SK-N-SH (cell line): Measurements from ENCODE around the gene ADGRG7. TPM values are rescaled to one million over a fixed set of nuclear protein-coding genes. Genes with fewer than 3 reads are reported as not detected.

Experiments used
- CTCF ChIA-PET: fragments of 300-600, 350-600 bp; formaldehyde crosslinking; extraction: SDS; loops from one replicate; lab custom pipeline; 2021; lab: Yijun Ruan, JAX
- POLR2A ChIA-PET: fragments of 350-600 bp; sonication (Branson Sonifier 250); formaldehyde crosslinking; extraction: SDS; loops from one replicate; lab custom pipeline; 2020; ENCODE audit warnings: antibody characterized with exemption, inconsistent platforms; lab: Yijun Ruan, JAX
- DNase-seq: peaks from one replicate; pipeline ENCODE4 v3.0.0; 2012
- H2AFZ ChIP-seq: fragments of 200-600 bp; sonication (generic); 2 replicates; pipeline ENCODE4 v1.8.1; 2016; ENCODE audit warnings: antibody characterized with exemption, mild to moderate bottlenecking, low read depth
- H3F3A ChIP-seq: fragments of 200-600 bp; sonication (generic); replicated peaks from 2 replicates; pipeline ENCODE3; 2016; ENCODE audit warnings: antibody characterized with exemption, mild to moderate bottlenecking; ENCODE audit not compliant: insufficient read depth
- H3K27ac ChIP-seq, 2 experiments: fragments of 200-500 bp in 1 of 2; fragments of 200-600 bp in 1 of 2; sonication (Bioruptor generic) in 1 of 2; sonication (generic), shearing (Covaris generic) in 1 of 2; 2 replicates each; pipeline versions ENCODE4 v1.5.1 to v1.6.1; 2014 to 2016; ENCODE audit warnings: low read depth in 2 of 2, inconsistent platforms in 1 of 2, low read length in 1 of 2, mild to moderate bottlenecking in 1 of 2, mixed read lengths in 1 of 2
- H3K27me3 ChIP-seq: fragments of 200-600 bp; sonication (generic), shearing (Covaris generic); 2 replicates; pipeline ENCODE4 v1.6.1; 2016; ENCODE audit warnings: mixed run types; ENCODE audit not compliant: insufficient read depth
- H3K36me3 ChIP-seq, 2 experiments: fragments of 200-500 bp in 1 of 2; fragments of 200-600 bp in 1 of 2; sonication (Bioruptor generic) in 1 of 2; sonication (generic) in 1 of 2; replicated peaks in 1 of 2; 2 replicates each; pipeline versions ENCODE3 to v1.5.1; 2014 to 2016; ENCODE audit warnings: low read length in 1 of 2, mild to moderate bottlenecking in 1 of 2; ENCODE audit not compliant: insufficient read depth in 2 of 2, control insufficient read depth in 1 of 2
- H3K4me1 ChIP-seq, 2 experiments: fragments of 200-500 bp in 1 of 2; fragments of 200-600 bp in 1 of 2; sonication (Bioruptor generic) in 1 of 2; sonication (generic), shearing (Covaris generic) in 1 of 2; 2 replicates each; pipeline versions ENCODE4 v1.5.1 to v1.6.1; 2014 to 2016; ENCODE audit warnings: low read depth in 1 of 2, low read length in 1 of 2, mixed run types in 1 of 2; ENCODE audit not compliant: insufficient read depth in 2 of 2, control insufficient read depth in 1 of 2
- H3K4me2 ChIP-seq: fragments of 200-600 bp; sonication (generic), shearing (Covaris generic); 2 replicates; pipeline ENCODE4 v1.6.1; 2017; ENCODE audit warnings: mixed run types
- H3K4me3 ChIP-seq, 2 experiments: fragments of 200-500 bp in 1 of 2; fragments of 200-600 bp in 1 of 2; sonication (Bioruptor generic) in 1 of 2; sonication (generic), shearing (Covaris generic) in 1 of 2; 2 replicates each; pipeline versions ENCODE4 v1.5.1 to v1.8.1; 2014 to 2016; ENCODE audit warnings: low read depth in 2 of 2, inconsistent platforms in 1 of 2, low read length in 1 of 2, mild to moderate bottlenecking in 1 of 2, mixed read lengths in 1 of 2, moderate library complexity in 1 of 2
- H3K79me2 ChIP-seq: fragments of 200-600 bp; sonication (generic); 2 replicates; pipeline ENCODE4 v1.8.1; 2017; ENCODE audit warnings: mild to moderate bottlenecking; ENCODE audit not compliant: insufficient read depth
- H3K9ac ChIP-seq: fragments of 200-600 bp; sonication (generic); 2 replicates; pipeline ENCODE4 v1.6.1; 2017; ENCODE audit warnings: mixed run types
- H3K9me2 ChIP-seq: fragments of 200-600 bp; sonication (generic); 2 replicates; pipeline ENCODE4 v1.6.1; 2017; ENCODE audit warnings: mixed run types
- H3K9me3 ChIP-seq: fragments of 200-600 bp; sonication (generic); 2 replicates; pipeline ENCODE4 v1.6.1; 2017; ENCODE audit warnings: mixed run types, mild to moderate bottlenecking, moderate library complexity
- H4K20me1 ChIP-seq: fragments of 200-600 bp; sonication (generic); 2 replicates; pipeline ENCODE4 v1.6.1; 2017; ENCODE audit warnings: mild to moderate bottlenecking, mixed run types; ENCODE audit not compliant: insufficient read depth
- CHD2 ChIP-seq: fragments of 150-350 bp; IDR thresholded peaks from 2 replicates; pipeline ENCODE4 v1.6.1; 2018; ENCODE audit warnings: low read length; ENCODE audit not compliant: partially characterized antibody
- CTCF ChIP-seq: fragments of 200-600 bp; sonication (generic); IDR thresholded peaks from 2 replicates; pipeline ENCODE4 v1.6.1; 2017; ENCODE audit warnings: antibody characterized with exemption, mild to moderate bottlenecking, moderate library complexity
- EZH2phosphoT487 ChIP-seq: fragments of 200-600 bp; sonication (generic); IDR thresholded peaks from 2 replicates; pipeline ENCODE4 v1.6.1; 2017; ENCODE audit warnings: low read depth, mixed run types, mild to moderate bottlenecking, antibody characterized with exemption, moderate library complexity, borderline replicate concordance
- FOSL2 ChIP-seq: IDR thresholded peaks from 2 replicates; pipeline ENCODE4 v1.4.0; 2012; ENCODE audit warnings: low read depth, mild to moderate bottlenecking, moderate library complexity, borderline replicate concordance
- FOXM1 ChIP-seq: IDR thresholded peaks from 2 replicates; pipeline ENCODE4 v1.4.0; 2012; ENCODE audit warnings: low read depth, mild to moderate bottlenecking
- GATA2 ChIP-seq: sonication (generic); formaldehyde crosslinking; IDR thresholded peaks from 2 replicates; pipeline ENCODE4 v1.5.0; 2020; ENCODE audit warnings: mild to moderate bottlenecking, missing genetic modification reagents
- IRF3 ChIP-seq: fragments of 150-350 bp; IDR thresholded peaks from 2 replicates; pipeline ENCODE4 v1.6.1; 2016; ENCODE audit warnings: mild to moderate bottlenecking, low read depth, low read length
- JUND ChIP-seq: IDR thresholded peaks from 2 replicates; pipeline ENCODE4 v1.4.0; 2012
- NFIC ChIP-seq: IDR thresholded peaks from 2 replicates; pipeline ENCODE4 v1.4.0; 2012; ENCODE audit warnings: borderline replicate concordance
- RCOR1 ChIP-seq: fragments of 150-350 bp; IDR thresholded peaks from 2 replicates; pipeline ENCODE4 v1.6.1; 2017; ENCODE audit warnings: antibody characterized with exemption, low read length
- REST ChIP-seq: IDR thresholded peaks from 2 replicates; pipeline ENCODE4 v1.6.1; 2012; ENCODE audit warnings: mild to moderate bottlenecking, low read depth, low read length, moderate library complexity
- TCF12 ChIP-seq: IDR thresholded peaks from 2 replicates; pipeline ENCODE4 v1.4.0; 2012
- USF2 ChIP-seq: fragments of 150-350 bp; IDR thresholded peaks from 2 replicates; pipeline ENCODE4 v1.6.1; 2017; ENCODE audit warnings: antibody characterized with exemption, low read length, low read depth, borderline replicate concordance
- WGBS: methylation state at CpG from one replicate; pipeline ENCODE4 v1.1.6; 2017; ENCODE audit warnings: low lambda C conversion rate; 5-methylcytosine and 5-hydroxymethylcytosine counted together
- polyA plus RNA-seq, 3 experiments: library from polyadenylated mRNA; depleted of rRNA; stranded (reverse); fragments of >200 nt; gene quantifications; 2 replicates each; pipeline ENCODE4 v1.2.3, GENCODE V29; 2012

The ADGRG7 gene
- polyA plus RNA-seq, 1 of the 3 experiments (the other 2 are of a cell fraction): not detected

- DNase-seq: no peak
- Histone ChIP-seq H3K9ac (no peak overlapping the region), H3K4me2 (no peak overlapping the region), H3K27me3 (no peaks in the 10 kb centered on the region), H3K9me2 (no peaks in the 10 kb centered on the region)
- POLR2A ChIA-PET: no interaction called here
- CTCF ChIA-PET: interaction anchor here (0.9 to 2.3 kb wide), 4 partner anchors 9 to 596 kb away, joined by 4 to 9 read pairs (median 5); no protein-coding TSS in a partner anchor
- TF ChIP-seq IRF3 (no peak), EZH2phosphoT487 (no peak), FOSL2 (no peak), CTCF (no peak), GATA2 (CRISPR knock-in tag) (no peak), RCOR1 (no peak), TCF12 (no peak)
- TF ChIP-seq, all 33 proteins: peak for 0
- Histone ChIP-seq H3K36me3 (no peaks in the 10 kb centered on the region), H3F3A (peaks cover 5% of the 10 kb centered on the region), H3K4me3 (no peak overlapping the region), H3K9me3 (no peaks in the 10 kb centered on the region), H4K20me1 (no peaks in the 10 kb centered on the region), H3K27ac (no peak overlapping the region), H3K79me2 (no peaks in the 10 kb centered on the region), H3K4me1 (no peaks in the 10 kb centered on the region; a peak in 2 of 4 replicates), H2AFZ (no peak overlapping the region)
- 66% methylated on average over 8 of the region's 11 CpGs for WGBS
These were observed 9.0 kb upstream of the ADGRG7 start for GRCh38 chr3:100600181-100601042.

- peak overlapping the region in 1 of 2 experiments; percentile 25; a peak in 1 of 4 replicates for H3K27ac ChIP-seq
- CTCF ChIA-PET: interaction anchor here (0.6 to 4.5 kb wide), 16 partner anchors 9 to 907 kb away, joined by 3 to 26 read pairs (median 4); no protein-coding TSS in a partner anchor
- no peaks in the 10 kb centered on the region for H3K9me3 ChIP-seq
- H3K36me3 ChIP-seq: no peaks in the 10 kb centered on the region
- no peaks in the 10 kb centered on the region for H3K79me2 ChIP-seq
- POLR2A ChIA-PET: no interaction called here
- no peak for DNase-seq
- 59% methylated on average over 7 of the region's 7 CpGs for WGBS
- no peaks in the 10 kb centered on the region for H3K9me2 ChIP-seq
- H4K20me1 ChIP-seq: no peaks in the 10 kb centered on the region
- no peaks in the 10 kb centered on the region; a peak in 3 of 4 replicates for H3K4me1 ChIP-seq
- peaks cover 5% of the 10 kb centered on the region for H3F3A ChIP-seq
- H2AFZ ChIP-seq: peak overlapping the region; percentile 53
- H3K27me3 ChIP-seq: no peaks in the 10 kb centered on the region
- no peak for TF ChIP-seq RCOR1
- no peak for TF ChIP-seq USF2
- no peak for TF ChIP-seq FOXM1
- no peak for TF ChIP-seq CHD2
- no peak for TF ChIP-seq REST
- TF ChIP-seq NFIC: no peak
- no peak for TF ChIP-seq JUND
- TF ChIP-seq, all 33 proteins: peak for 0
- Histone ChIP-seq H3K4me2 (peak overlapping the region; percentile 29), H3K4me3 (no peak overlapping the region), H3K9ac (peak overlapping the region; percentile 9; the same call in 1 of the 2 replicates)
These were observed 6.6 kb upstream of the ADGRG7 start for GRCh38 chr3:100602506-100603444.
